Smooth muscle cell of trachea (primary cell): ENCODE measurements around the gene NTRK3. TPM values are rescaled to one million over a fixed set of nuclear protein-coding genes. Genes with fewer than 3 reads are reported as not detected.

Experiments
- total RNA-seq: library from RNA; depleted of rRNA; stranded (reverse); fragments of >200 nt; gene quantifications from 2 replicates; pipeline ENCODE4 v1.2.1, GENCODE V29; 2014

The NTRK3 gene
- total RNA-seq: under 0.01 and 0.17 TPM in 2 replicates

DNA sequence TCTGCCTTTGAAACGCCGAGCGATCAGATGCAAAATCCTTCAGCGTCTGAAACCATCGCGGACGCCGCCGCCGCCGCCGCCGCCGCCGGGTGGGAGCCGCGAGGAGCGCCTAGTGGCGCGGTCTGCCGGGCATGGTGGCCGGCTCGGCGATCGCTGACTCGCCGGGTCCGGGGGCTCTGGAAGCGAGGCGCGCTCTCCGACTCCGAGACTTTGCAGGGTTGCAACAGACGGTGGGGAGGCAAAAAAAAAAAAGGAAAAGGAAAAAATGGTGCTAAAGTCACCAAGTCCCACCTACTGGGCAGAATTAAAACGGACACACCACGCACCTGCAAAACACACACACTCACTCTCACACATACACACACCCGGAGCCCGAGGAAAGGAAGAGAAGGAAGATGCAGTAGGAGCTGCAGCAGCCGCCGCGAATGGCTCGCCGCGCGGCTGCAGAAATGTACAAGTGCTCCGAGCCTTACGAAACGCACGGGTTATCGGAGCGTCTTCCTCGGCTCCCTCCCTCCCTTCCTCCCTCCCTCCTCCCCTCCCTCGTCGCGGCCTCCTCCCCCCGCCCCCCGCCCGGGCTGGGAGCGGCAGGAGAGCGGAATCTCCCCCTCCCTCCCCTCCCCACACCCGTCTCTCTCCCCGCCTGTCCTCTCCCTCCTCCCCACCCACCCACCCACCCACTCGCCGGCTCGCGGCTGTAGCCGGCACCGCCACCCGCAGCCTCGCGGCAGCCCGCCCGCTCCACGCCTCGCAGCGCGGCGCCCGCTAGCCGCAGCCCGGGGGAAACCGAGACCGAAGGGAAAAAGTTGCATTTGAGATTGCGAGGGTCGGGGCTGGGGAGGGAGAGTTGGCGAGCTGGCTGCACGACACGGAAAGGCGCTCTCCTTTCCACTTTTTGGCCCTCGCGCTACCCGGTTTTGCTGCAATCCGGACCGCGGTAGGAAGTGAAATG lies at the start of gene NTRK3:
Gene NTRK3 (minus strand): TSS at position 461 of the 952 bp plus-strand sequence. CDS start 586 bp downstream, outside the sequence.

Other genes starting within 250 kb of the NTRK3 start
- 11.6 and 19.3 TPM in 2 replicates for gene MRPL46, start 210.6 kb upstream of the NTRK3 start, total RNA-seq
- 23.3 and 40.4 TPM in 2 replicates for gene MRPS11, start 211.0 kb upstream of the NTRK3 start, total RNA-seq